Trophoblast cell (in vitro differentiated cells and primary cell): ENCODE measurements around the gene ZFAND3.

Experiments used
- DNase-seq, 2 donors: peaks; one replicate each; pipeline ENCODE4 v3.0.0-alpha.2; 2016
- H2AFZ ChIP-seq: 2 replicates; pipeline ENCODE4 v1.6.1; 2013; ENCODE audit warnings: low read length, moderate library complexity, mild to moderate bottlenecking; ENCODE audit not compliant: insufficient read depth, poor library complexity
- H2AK5ac ChIP-seq: 2 replicates; pipeline ENCODE4 v1.6.1; 2013; ENCODE audit warnings: mild to moderate bottlenecking, low read length
- H2BK120ac ChIP-seq: 2 replicates; pipeline ENCODE4 v1.6.1; 2013; ENCODE audit warnings: low read length, mild to moderate bottlenecking, moderate library complexity; ENCODE audit not compliant: insufficient read depth, poor library complexity
- H2BK12ac ChIP-seq: 2 replicates; pipeline ENCODE4 v1.6.1; 2013; ENCODE audit warnings: mild to moderate bottlenecking, low read length, moderate library complexity
- H2BK5ac ChIP-seq: 2 replicates; pipeline ENCODE4 v1.6.1; 2013; ENCODE audit warnings: low read length, low read depth, moderate library complexity, mild to moderate bottlenecking; ENCODE audit not compliant: poor library complexity
- H3K14ac ChIP-seq: 2 replicates; pipeline ENCODE4 v1.6.1; 2013; ENCODE audit warnings: mild to moderate bottlenecking, low read length
- H3K18ac ChIP-seq: 2 replicates; pipeline ENCODE4 v1.6.1; 2013; ENCODE audit warnings: mild to moderate bottlenecking, low read length
- H3K23ac ChIP-seq: 2 replicates; pipeline ENCODE4 v1.6.1; 2013; ENCODE audit warnings: low read length
- H3K27ac ChIP-seq: 2 replicates; pipeline ENCODE4 v1.5.1; 2013; ENCODE audit warnings: low read depth, mild to moderate bottlenecking, inconsistent platforms, low read length, moderate library complexity
- H3K27me3 ChIP-seq: 2 replicates; pipeline ENCODE4 v1.6.1; 2013; ENCODE audit warnings: inconsistent platforms, mild to moderate bottlenecking, low read length, moderate library complexity; ENCODE audit not compliant: insufficient read depth
- H3K36me3 ChIP-seq, 2 experiments: 1 replicate in 1 of 2; 2 replicates in 1 of 2; pipeline ENCODE4 v1.6.1; 2013; ENCODE audit warnings: low read length in 2 of 2, mild to moderate bottlenecking in 2 of 2, moderate library complexity in 1 of 2; ENCODE audit not compliant: insufficient read depth in 2 of 2, control insufficient read depth in 1 of 2
- H3K4ac ChIP-seq: 2 replicates; pipeline ENCODE4 v1.6.1; 2013; ENCODE audit warnings: low read depth, mild to moderate bottlenecking, low read length, moderate library complexity
- H3K4me1 ChIP-seq, 2 experiments: 1 replicate in 1 of 2; 2 replicates in 1 of 2; pipeline ENCODE4 v1.6.1; 2013; ENCODE audit warnings: low read length in 2 of 2, mild to moderate bottlenecking in 2 of 2, moderate library complexity in 1 of 2; ENCODE audit not compliant: insufficient read depth in 2 of 2, control insufficient read depth in 1 of 2
- H3K4me2 ChIP-seq: 2 replicates; pipeline ENCODE4 v1.6.1; 2013; ENCODE audit warnings: inconsistent platforms, mild to moderate bottlenecking, low read length, moderate library complexity
- H3K4me3 ChIP-seq: 2 replicates; pipeline ENCODE4 v1.5.1; 2013; ENCODE audit warnings: mild to moderate bottlenecking, low read depth, low read length, inconsistent platforms
- H3K79me1 ChIP-seq: one replicate; pipeline ENCODE4 v1.6.1; 2013; ENCODE audit warnings: low read length
- H3K79me2 ChIP-seq: 2 replicates; pipeline ENCODE4 v1.6.1; 2013; ENCODE audit warnings: low read length, mild to moderate bottlenecking; ENCODE audit not compliant: control insufficient read depth, insufficient read depth, poor library complexity
- H3K9ac ChIP-seq: 2 replicates; pipeline ENCODE4 v1.6.1; 2013; ENCODE audit warnings: mild to moderate bottlenecking, low read length
- H3K9me3 ChIP-seq: 2 replicates; pipeline ENCODE4 v1.6.1; 2013; ENCODE audit warnings: low read depth, mild to moderate bottlenecking, control low read depth, inconsistent platforms, low read length; ENCODE audit not compliant: insufficient read depth
- H4K12ac ChIP-seq: 2 replicates; pipeline ENCODE4 v1.6.1; 2013; ENCODE audit warnings: low read depth, mild to moderate bottlenecking, low read length, moderate library complexity
- H4K8ac ChIP-seq: 2 replicates; pipeline ENCODE4 v1.6.1; 2013; ENCODE audit warnings: low read depth, mild to moderate bottlenecking, low read length, moderate library complexity
- H4K91ac ChIP-seq: one replicate; pipeline ENCODE4 v1.6.1; 2013; ENCODE audit warnings: low read depth, mild to moderate bottlenecking, low read length, moderate library complexity
- WGBS: extraction: QIAGEN DNeasy Blood & Tissue Kit; methylation state at CpG from one replicate; pipeline ENCODE4 v1.1.7; 2013; ENCODE audit warnings: missing lambda C conversion rate; ENCODE audit not compliant: insufficient read length, insufficient coverage; ENCODE audit errors: extremely low coverage; 5-methylcytosine and 5-hydroxymethylcytosine counted together

The ZFAND3 gene

DNA sequence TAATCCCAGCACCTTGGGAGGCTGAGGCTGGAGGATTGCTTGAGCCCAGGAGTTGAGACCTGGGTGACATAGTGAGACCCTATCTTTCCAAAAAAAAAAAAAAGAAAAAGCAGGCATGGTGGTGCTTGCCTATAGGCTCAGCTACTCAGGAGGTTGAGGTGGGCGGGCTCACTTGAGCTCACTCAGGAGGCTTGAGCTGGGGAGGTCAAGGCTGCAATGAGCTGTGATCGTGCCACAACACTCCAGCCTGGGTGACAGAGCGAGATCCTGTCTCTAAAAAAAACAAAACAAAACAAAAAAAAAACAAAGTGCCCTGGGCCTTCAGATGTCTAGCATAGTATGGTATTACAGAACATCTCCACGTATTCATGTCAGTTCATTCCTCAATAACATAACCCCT lies 42.9 kb downstream of the ZFAND3 start:
- Histone ChIP-seq H3K79me2 (no peaks in the 10 kb centered on the region), H3K4me2 (no peak overlapping the region), H2BK5ac (no peak overlapping the region), H3K27me3 (no peaks in the 10 kb centered on the region), H2BK12ac (no peak overlapping the region), H2AFZ (no peak overlapping the region), H3K27ac (no peak overlapping the region), H4K12ac (no peak overlapping the region), H3K18ac (no peak overlapping the region), H3K4me3 (no peak overlapping the region), H3K23ac (no peak overlapping the region), H2BK120ac (no peak overlapping the region), H3K4ac (no peak overlapping the region), H2AK5ac (no peak overlapping the region), H3K4me1 (peaks cover 0 to 1% of the 10 kb centered on the region in 2 experiments), H3K9ac (no peak overlapping the region), H4K91ac (no peak overlapping the region), H4K8ac (no peak overlapping the region), H3K79me1 (no peaks in the 10 kb centered on the region), H3K36me3 (no peaks in the 10 kb centered on the region), H3K14ac (no peak overlapping the region), H3K9me3 (no peaks in the 10 kb centered on the region)
- WGBS: no CpG with 5 or more reads among the region's 4 CpGs
- peak in 1 of 2 donors; percentile 29 for DNase-seq

GRCh38 chr6:37862992-37863391 lies 43.5 kb downstream of the ZFAND3 start:
- Histone ChIP-seq H3K9ac (no peak overlapping the region), H3K4me2 (no peak overlapping the region), H2BK12ac (no peak overlapping the region), H2BK120ac (no peak overlapping the region), H3K4me1 (peaks cover 0 to 1% of the 10 kb centered on the region in 2 experiments), H3K4me3 (no peak overlapping the region), H3K27me3 (no peaks in the 10 kb centered on the region), H4K8ac (no peak overlapping the region), H3K23ac (no peak overlapping the region), H2BK5ac (no peak overlapping the region), H3K36me3 (no peaks in the 10 kb centered on the region), H4K12ac (no peak overlapping the region), H4K91ac (no peak overlapping the region), H3K27ac (no peak overlapping the region), H2AK5ac (no peak overlapping the region), H3K4ac (no peak overlapping the region), H3K18ac (no peak overlapping the region), H3K9me3 (no peaks in the 10 kb centered on the region), H3K14ac (no peak overlapping the region), H2AFZ (no peak overlapping the region), H3K79me2 (no peaks in the 10 kb centered on the region), H3K79me1 (no peaks in the 10 kb centered on the region)
- DNase-seq: no peak
- WGBS: no CpG with 5 or more reads among the region's 2 CpGs

DNA sequence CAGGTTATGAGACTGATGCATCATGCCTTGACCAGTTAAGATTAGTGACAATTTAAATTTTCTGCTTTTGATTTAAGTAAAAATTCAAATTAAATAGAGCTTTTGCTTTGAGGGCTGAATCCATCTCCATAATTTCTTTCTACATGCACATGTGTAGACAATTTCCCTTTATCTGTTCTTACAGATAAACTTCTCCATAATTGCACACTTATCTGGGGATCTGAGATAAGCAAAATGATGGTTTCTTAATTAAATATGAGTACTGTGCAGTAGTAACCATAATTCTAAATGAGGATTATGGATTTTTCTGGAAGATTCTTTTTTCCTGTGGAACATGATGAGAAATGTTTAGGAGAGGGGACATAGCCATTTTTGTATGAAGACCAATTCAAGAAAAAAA lies 44.7 kb downstream of the ZFAND3 start:
- H3K79me1 ChIP-seq: no peaks in the 10 kb centered on the region
- no peak for DNase-seq
- H3K9me3 ChIP-seq: no peaks in the 10 kb centered on the region
- no peak overlapping the region for H2BK5ac ChIP-seq
- no peak overlapping the region for H2BK120ac ChIP-seq
- H3K36me3 ChIP-seq: no peaks in the 10 kb centered on the region
- no peak overlapping the region for H3K4me2 ChIP-seq
- H3K18ac ChIP-seq: no peak overlapping the region
- H3K23ac ChIP-seq: no peak overlapping the region
- no peak overlapping the region for H2AFZ ChIP-seq
- H3K4ac ChIP-seq: no peak overlapping the region
- peaks cover 2% of the 10 kb centered on the region for H3K79me2 ChIP-seq
- H4K91ac ChIP-seq: no peak overlapping the region
- no peak overlapping the region for H3K9ac ChIP-seq
- no peak overlapping the region for H4K8ac ChIP-seq
- H3K4me1 ChIP-seq: peaks cover 0 to 1% of the 10 kb centered on the region in 2 experiments
- no peak overlapping the region for H2BK12ac ChIP-seq
- H3K27ac ChIP-seq: no peak overlapping the region
- H4K12ac ChIP-seq: no peak overlapping the region
- no peak overlapping the region for H3K14ac ChIP-seq
- H2AK5ac ChIP-seq: no peak overlapping the region
- no peak overlapping the region for H3K4me3 ChIP-seq
- no peaks in the 10 kb centered on the region for H3K27me3 ChIP-seq

DNA sequence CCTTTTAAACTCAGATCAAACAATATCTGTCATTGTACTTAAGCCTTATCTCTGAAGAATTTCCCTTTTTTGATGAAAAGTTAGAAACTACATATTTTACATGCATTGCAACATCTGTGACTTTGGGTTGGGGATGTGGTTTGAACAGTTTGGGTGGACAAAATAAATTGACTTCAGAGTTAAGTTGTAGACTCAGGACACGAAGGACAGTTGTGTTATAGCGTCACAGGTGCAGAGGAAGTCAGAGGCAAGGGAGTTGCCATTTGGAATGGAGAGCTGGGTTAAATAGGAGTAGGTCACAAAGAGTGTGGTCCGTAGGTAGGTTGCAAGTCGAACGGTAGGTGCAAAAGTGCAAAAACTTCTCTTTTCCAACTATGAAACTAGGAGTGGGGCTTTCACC lies 46.0 kb downstream of the ZFAND3 start:
- no peak for DNase-seq
- no CpG with 5 or more reads among the region's 5 CpGs for WGBS

More for the DNA sequence above, 46.0 kb downstream of the ZFAND3 start:
- no peak overlapping the region for H2AFZ ChIP-seq
- H3K18ac ChIP-seq: no peak overlapping the region
- no peak overlapping the region for H2BK12ac ChIP-seq
- H3K4me2 ChIP-seq: no peak overlapping the region
- no peaks in the 10 kb centered on the region for H3K79me1 ChIP-seq
- H2AK5ac ChIP-seq: no peak overlapping the region
- no peak overlapping the region for H3K4me3 ChIP-seq
- peaks cover 0 to 1% of the 10 kb centered on the region in 2 experiments for H3K4me1 ChIP-seq
- H4K12ac ChIP-seq: no peak overlapping the region
- no peak overlapping the region for H2BK5ac ChIP-seq
- no peak overlapping the region for H3K27ac ChIP-seq
- H3K9ac ChIP-seq: no peak overlapping the region
- no peaks in the 10 kb centered on the region for H3K9me3 ChIP-seq
- no peak overlapping the region for H3K4ac ChIP-seq
- peaks cover 6% of the 10 kb centered on the region for H3K79me2 ChIP-seq
- H4K91ac ChIP-seq: no peak overlapping the region
- H3K14ac ChIP-seq: no peak overlapping the region
- no peak overlapping the region for H3K23ac ChIP-seq
- H2BK120ac ChIP-seq: no peak overlapping the region
- no peaks in the 10 kb centered on the region for H3K36me3 ChIP-seq
- no peaks in the 10 kb centered on the region for H3K27me3 ChIP-seq
- no peak overlapping the region for H4K8ac ChIP-seq
